Panc1 (cell line): ENCODE data around the gene CTNNAL1. TPM values are rescaled to one million over a fixed set of nuclear protein-coding genes. Genes with fewer than 3 reads are reported as not detected.

Source experiments
- ATAC-seq: fragments of 200-7000 bp; cut with Tn5 transposase; 2 replicates; pipeline ENCODE4 v1.9.1; 2020; ENCODE audit warnings: mild to moderate bottlenecking, moderate library complexity
- BruUV-seq: library from RNA; stranded (reverse); fragments of 400-500 nt; replicated peaks from 2 replicates; lab custom pipeline; 2021; lab: Mats Ljungman, UMichigan
- CTCF ChIA-PET: fragments of 300-600 bp; sonication (Branson Sonifier 250); formaldehyde crosslinking; loops from one replicate; lab custom pipeline; 2022; ENCODE audit warnings: antibody characterized with exemption; lab: Charles Lee
- POLR2A ChIA-PET: fragments of 300-600 bp; sonication (Branson Sonifier 250); formaldehyde crosslinking; loops from one replicate; lab custom pipeline; 2022; ENCODE audit warnings: antibody characterized with exemption; lab: Charles Lee
- DNase-seq: peaks from one replicate; pipeline ENCODE4 v3.0.0-alpha.2; 2010; ENCODE audit warnings: low read depth, low spot score
- H3K27ac ChIP-seq: 2 replicates; pipeline ENCODE4 v1.5.1; 2011; ENCODE audit warnings: mild to moderate bottlenecking, low read length, inconsistent platforms
- H3K27me3 ChIP-seq: fragments of 200-500 bp; sonication (Bioruptor generic); 2 replicates; pipeline ENCODE4 v1.6.0; 2014; ENCODE audit warnings: low read length, inconsistent platforms; ENCODE audit not compliant: control insufficient read depth, insufficient read depth
- H3K36me3 ChIP-seq: fragments of 200-500 bp; sonication (Bioruptor generic); 2 replicates; pipeline ENCODE4 v1.5.1; 2014; ENCODE audit warnings: inconsistent platforms, mild to moderate bottlenecking, low read length, moderate library complexity; ENCODE audit not compliant: control insufficient read depth, insufficient read depth
- H3K4me1 ChIP-seq: 2 replicates; pipeline ENCODE4 v1.5.1; 2011; ENCODE audit warnings: inconsistent platforms, mild to moderate bottlenecking, low read length, moderate library complexity; ENCODE audit not compliant: control insufficient read depth, insufficient read depth
- H3K4me3 ChIP-seq, 2 experiments: 2 replicates each; pipeline ENCODE4 v1.5.1; 2011 to 2012; ENCODE audit warnings: low read depth in 2 of 2, low read length in 2 of 2, mild to moderate bottlenecking in 2 of 2, inconsistent platforms in 1 of 2, moderate library complexity in 1 of 2
- H3K9me3 ChIP-seq: fragments of 200-500 bp; sonication (Bioruptor generic); 2 replicates; pipeline ENCODE4 v1.5.1; 2014; ENCODE audit warnings: low read depth, mild to moderate bottlenecking, inconsistent platforms, low read length, moderate library complexity; ENCODE audit not compliant: control insufficient read depth, insufficient read depth
- CTCF ChIP-seq: fragments of 450-650 bp; IDR thresholded peaks from 2 replicates; pipeline ENCODE4 v1.5.1; 2017; ENCODE audit warnings: mild to moderate bottlenecking
- POLR2AphosphoS5 ChIP-seq: IDR thresholded peaks from 2 replicates; pipeline ENCODE4 v1.6.1; 2012; ENCODE audit warnings: mild to moderate bottlenecking, low read depth, low read length, moderate library complexity
- REST ChIP-seq, 2 experiments: IDR thresholded peaks; 2 replicates each; pipeline ENCODE4 v1.6.1; 2011 to 2012; ENCODE audit warnings: low read depth in 2 of 2, control low read depth in 1 of 2, low read length in 1 of 2, mild to moderate bottlenecking in 1 of 2, moderate library complexity in 1 of 2; ENCODE audit not compliant: insufficient read depth in 1 of 2
- SIN3A ChIP-seq: IDR thresholded peaks from 2 replicates; pipeline ENCODE4 v1.6.1; 2012; ENCODE audit warnings: low read depth, mild to moderate bottlenecking, low read length, moderate library complexity, borderline replicate concordance; ENCODE audit not compliant: insufficient read depth
- TCF7L2 ChIP-seq: IDR thresholded peaks from 2 replicates; pipeline ENCODE4 v1.6.1; 2011; ENCODE audit warnings: mild to moderate bottlenecking, low read depth, low read length, inconsistent platforms
- in situ Hi-C: cut with HindIII; loops from 2 replicates; pipeline ENCODE4 v1.10.0; 2016; ENCODE audit warnings: low sequenced_read_pairs, low pct_unique_long_range_greater_than_20kb
- intact Hi-C: fragments of 100-400 bp; cut with micrococcal nuclease; formaldehyde crosslinking; loops from one replicate; pipeline ENCODE4 v1.10.0; 2022; ENCODE audit not compliant: unreplicated experiment
- total RNA-seq: library from RNA; stranded (reverse); gene quantifications from one replicate; pipeline ENCODE4 v1.2.1, GENCODE V29; 2021; ENCODE audit not compliant: unreplicated experiment

The CTNNAL1 gene
- total RNA-seq, 1 experiment from 2014 or later = 79.8 TPM

GRCh38 chr9:108978205-108978604, 35.1 kb downstream of the CTNNAL1 start:
- ATAC-seq (no peak), DNase-seq (no peak)
- TF ChIP-seq REST (IDR thresholded peaks at IDR 0.05; ENCODE audit: insufficient read depth in 1 of 2, low read depth in 2 of 2, low read length in 1 of 2) = no peak
- no peak for TF ChIP-seq CTCF
- TF ChIP-seq TCF7L2 = no peak
- no peak for TF ChIP-seq POLR2AphosphoS5
- no peak for TF ChIP-seq SIN3A
- intact Hi-C loops (no loop called here), in situ Hi-C loops (no loop called here)
- no TSS peak for BruUV-seq
- ChIA-PET POLR2A (no interaction called here), CTCF (no interaction called here)
- no peak overlapping the region for H3K4me3 ChIP-seq
- H3K36me3 ChIP-seq = peaks cover 9% of the 10 kb centered on the region; the same call in 1 of the 2 replicates
- no peak overlapping the region for H3K27ac ChIP-seq
- no peaks in the 10 kb centered on the region for H3K9me3 ChIP-seq
- no peaks in the 10 kb centered on the region for H3K4me1 ChIP-seq
- no peaks in the 10 kb centered on the region for H3K27me3 ChIP-seq

- Histone ChIP-seq H3K27ac (no peak overlapping the region), H3K27me3 (no peaks in the 10 kb centered on the region), H3K4me3 (no peak overlapping the region), H3K9me3 (no peaks in the 10 kb centered on the region), H3K4me1 (no peaks in the 10 kb centered on the region), H3K36me3 (peaks cover 6% of the 10 kb centered on the region; the same call in 1 of the 2 replicates)
- DNase-seq = no peak
- ATAC-seq = no peak
- ChIA-PET CTCF (no interaction called here), POLR2A (no interaction called here)
- in situ Hi-C loops (no loop called here), intact Hi-C loops (no loop called here)
- TF ChIP-seq CTCF = no peak
- TF ChIP-seq SIN3A = no peak
- TF ChIP-seq TCF7L2 = no peak
- no peak for TF ChIP-seq POLR2AphosphoS5
- no peak for TF ChIP-seq REST (IDR thresholded peaks at IDR 0.05; ENCODE audit: insufficient read depth in 1 of 2, low read depth in 2 of 2, low read length in 1 of 2)
- no TSS peak for BruUV-seq
Observed at GRCh38 chr9:108973895-108974294, 39.4 kb downstream of the CTNNAL1 start.
